ENCODE measurements around the gene RBM43. TPM values are rescaled to one million over a fixed set of nuclear protein-coding genes. Genes with fewer than 3 reads are reported as not detected.

RBM43 gene
- total and polyA plus RNA-seq, 5 donors, result 2.2 to 4.0 (median 3.6) TPM

GRCh38 chr2:151267537-151267936, 5.9 kb upstream of the RBM43 start:
- Histone ChIP-seq H3K4me1 (ENCODE audit: control insufficient read depth, insufficient read depth, low read length) (no peaks in the 10 kb centered on the region), H3K27ac (ENCODE audit: low read length) (no peak overlapping the region), H3K9me3 (ENCODE audit: control insufficient read depth, low read length) (no peaks in the 10 kb centered on the region), H3K27me3 (ENCODE audit: control insufficient read depth, insufficient read depth) (no peaks in the 10 kb centered on the region), H3K4me3 (ENCODE audit: low read length) (no peak overlapping the region)
- WGBS, result 98% methylated on average over 5 of the region's 5 CpGs
- no peak for DNase-seq
- intact Hi-C loops (cut with DNase I), result loop anchor here in 1 of 4 donors (10.0 kb wide), 1 partner anchor 147 kb away; no protein-coding TSS in a partner anchor
- no peak for ATAC-seq

GRCh38 chr2:151265991-151266390, 4.3 kb upstream of the RBM43 start:
- Histone ChIP-seq H3K27ac (ENCODE audit: low read length) (no peak overlapping the region), H3K27me3 (ENCODE audit: control insufficient read depth, insufficient read depth) (no peaks in the 10 kb centered on the region), H3K4me1 (ENCODE audit: control insufficient read depth, insufficient read depth, low read length) (no peaks in the 10 kb centered on the region), H3K4me3 (ENCODE audit: low read length) (no peak overlapping the region), H3K9me3 (ENCODE audit: control insufficient read depth, low read length) (no peaks in the 10 kb centered on the region)
- DNase-seq (no peak), ATAC-seq (no peak)
- intact Hi-C loops (cut with DNase I), result loop anchor here in 1 of 4 donors (10.0 kb wide), 1 partner anchor 149 kb away; no protein-coding TSS in a partner anchor

GRCh38 chr2:151264157-151264825, 2.6 kb upstream of the RBM43 start:
- DNase-seq (no peak), ATAC-seq (no peak)
- Histone ChIP-seq H3K27me3 (ENCODE audit: control insufficient read depth, insufficient read depth) (no peaks in the 10 kb centered on the region), H3K4me1 (ENCODE audit: control insufficient read depth, insufficient read depth, low read length) (no peaks in the 10 kb centered on the region), H3K9me3 (ENCODE audit: control insufficient read depth, low read length) (no peaks in the 10 kb centered on the region), H3K4me3 (ENCODE audit: low read length) (no peak overlapping the region), H3K27ac (ENCODE audit: low read length) (no peak overlapping the region)
- intact Hi-C loops (cut with DNase I), result loop anchor here in 1 of 4 donors (10.0 kb wide), 1 partner anchor 151 kb away; no protein-coding TSS in a partner anchor
- WGBS, result 75% methylated on average over 7 of the region's 7 CpGs

- Histone ChIP-seq H3K27ac (ENCODE audit: low read length) (no peak overlapping the region), H3K27me3 (ENCODE audit: control insufficient read depth, insufficient read depth) (no peaks in the 10 kb centered on the region), H3K4me3 (ENCODE audit: low read length) (no peak overlapping the region), H3K9me3 (ENCODE audit: control insufficient read depth, low read length) (no peaks in the 10 kb centered on the region), H3K4me1 (ENCODE audit: control insufficient read depth, insufficient read depth, low read length) (no peaks in the 10 kb centered on the region)
- DNase-seq, result peak in 1 of 3 donors; percentile 51
- whole genome bisulfite sequencing, result 84% methylated on average over 8 of the region's 8 CpGs
- intact Hi-C loops (cut with DNase I), result loop anchor here in 1 of 4 donors (10.0 kb wide), 1 partner anchor 152 kb away; no protein-coding TSS in a partner anchor
- no peak for ATAC-seq
Observed at GRCh38 chr2:151262629-151263028, 966 bp upstream of the RBM43 start.

- ATAC-seq, result no peak
- 6% methylated on average over 9 of the region's 9 CpGs for WGBS
- intact Hi-C loops (cut with DNase I), result loop anchor here in 1 of 4 donors (10.0 kb wide), 1 partner anchor 153 kb away; no protein-coding TSS in a partner anchor
Observed at GRCh38 chr2:151261977-151262291, 271 bp upstream of the RBM43 start.

GRCh38 chr2:151260573-151261230, 961 bp downstream of the RBM43 start:
- H3K4me1 ChIP-seq (ENCODE audit: control insufficient read depth, insufficient read depth, low read length), result no peaks in the 10 kb centered on the region
- peak overlapping the region; percentile 96 for H3K4me3 ChIP-seq (ENCODE audit: low read length)
- no peak for DNase-seq
- H3K27ac ChIP-seq (ENCODE audit: low read length), result peak overlapping the region; percentile 98
- no peaks in the 10 kb centered on the region for H3K9me3 ChIP-seq (ENCODE audit: control insufficient read depth, low read length)
- H3K27me3 ChIP-seq (ENCODE audit: control insufficient read depth, insufficient read depth), result no peaks in the 10 kb centered on the region
- WGBS, result 20% methylated on average over 11 of the region's 11 CpGs
- intact Hi-C loops (cut with DNase I), result loop anchor here in 1 of 4 donors (10.0 kb wide), 1 partner anchor 154 kb away; no protein-coding TSS in a partner anchor
- no peak for ATAC-seq

More at GRCh38 chr2:151261977-151262291, 271 bp upstream of the RBM43 start:
- no peaks in the 10 kb centered on the region for H3K4me1 ChIP-seq (ENCODE audit: control insufficient read depth, insufficient read depth, low read length)
- no peak for DNase-seq
- H3K9me3 ChIP-seq (ENCODE audit: control insufficient read depth, low read length), result no peaks in the 10 kb centered on the region
- peak overlapping the region; percentile 96 for H3K4me3 ChIP-seq (ENCODE audit: low read length)
- H3K27ac ChIP-seq (ENCODE audit: low read length), result peak overlapping the region; percentile 98
- H3K27me3 ChIP-seq (ENCODE audit: control insufficient read depth, insufficient read depth), result no peaks in the 10 kb centered on the region

GRCh38 chr2:151258121-151258520, 3.5 kb downstream of the RBM43 start:
- intact Hi-C loops (cut with DNase I), result no loop called here
- H3K27me3 ChIP-seq (ENCODE audit: control insufficient read depth, insufficient read depth), result no peaks in the 10 kb centered on the region
- no peak for DNase-seq
- no peak overlapping the region for H3K27ac ChIP-seq (ENCODE audit: low read length)
- ATAC-seq, result no peak
- H3K4me3 ChIP-seq (ENCODE audit: low read length), result no peak overlapping the region
- 91% methylated on average over 3 of the region's 3 CpGs for WGBS
- H3K4me1 ChIP-seq (ENCODE audit: control insufficient read depth, insufficient read depth, low read length), result no peaks in the 10 kb centered on the region
- no peaks in the 10 kb centered on the region for H3K9me3 ChIP-seq (ENCODE audit: control insufficient read depth, low read length)

GRCh38 chr2:151252646-151253045, 9.0 kb downstream of the RBM43 start:
- intact Hi-C loops (cut with DNase I), result no loop called here
- DNase-seq, result no peak

GRCh38 chr2:151251012-151251411, 10.7 kb downstream of the RBM43 start:
- 78% methylated on average over 1 of the region's 1 CpG for WGBS

More at GRCh38 chr2:151252646-151253045, 9.0 kb downstream of the RBM43 start:
- ATAC-seq, result no peak
- Histone ChIP-seq H3K4me1 (ENCODE audit: control insufficient read depth, insufficient read depth, low read length) (no peaks in the 10 kb centered on the region), H3K9me3 (ENCODE audit: control insufficient read depth, low read length) (no peaks in the 10 kb centered on the region), H3K4me3 (ENCODE audit: low read length) (no peak overlapping the region), H3K27me3 (ENCODE audit: control insufficient read depth, insufficient read depth) (no peaks in the 10 kb centered on the region), H3K27ac (ENCODE audit: low read length) (no peak overlapping the region)
- 94% methylated on average over 1 of the region's 1 CpG for WGBS

GRCh38 chr2:151247432-151247831, 14.2 kb downstream of the RBM43 start:
- no peak overlapping the region for H3K4me3 ChIP-seq (ENCODE audit: low read length)
- H3K4me1 ChIP-seq (ENCODE audit: control insufficient read depth, insufficient read depth, low read length), result no peaks in the 10 kb centered on the region
- H3K27me3 ChIP-seq (ENCODE audit: control insufficient read depth, insufficient read depth), result no peaks in the 10 kb centered on the region
- no peak overlapping the region for H3K27ac ChIP-seq (ENCODE audit: low read length)
- no peaks in the 10 kb centered on the region for H3K9me3 ChIP-seq (ENCODE audit: control insufficient read depth, low read length)
- ATAC-seq, result no peak
- DNase-seq, result no peak
- intact Hi-C loops (cut with DNase I), result no loop called here

More at GRCh38 chr2:151251012-151251411, 10.7 kb downstream of the RBM43 start:
- Histone ChIP-seq H3K27me3 (ENCODE audit: control insufficient read depth, insufficient read depth) (no peaks in the 10 kb centered on the region), H3K4me3 (ENCODE audit: low read length) (no peak overlapping the region), H3K27ac (ENCODE audit: low read length) (no peak overlapping the region), H3K9me3 (ENCODE audit: control insufficient read depth, low read length) (no peaks in the 10 kb centered on the region), H3K4me1 (ENCODE audit: control insufficient read depth, insufficient read depth, low read length) (no peaks in the 10 kb centered on the region)
- no peak for DNase-seq
- no peak for ATAC-seq
- intact Hi-C loops (cut with DNase I), result no loop called here

GRCh38 chr2:151246152-151246551, 15.5 kb downstream of the RBM43 start:
- intact Hi-C loops (cut with DNase I), result no loop called here
- H3K4me1 ChIP-seq (ENCODE audit: control insufficient read depth, insufficient read depth, low read length), result no peaks in the 10 kb centered on the region
- H3K27ac ChIP-seq (ENCODE audit: low read length), result no peak overlapping the region
- no peaks in the 10 kb centered on the region for H3K27me3 ChIP-seq (ENCODE audit: control insufficient read depth, insufficient read depth)
- H3K4me3 ChIP-seq (ENCODE audit: low read length), result no peak overlapping the region
- ATAC-seq (no peak), DNase-seq (no peak)
- no peaks in the 10 kb centered on the region for H3K9me3 ChIP-seq (ENCODE audit: control insufficient read depth, low read length)
- WGBS, result 88% methylated on average over 1 of the region's 1 CpG
